ENCODE measurements around the gene RFX3.

The RFX3 gene

DNA sequence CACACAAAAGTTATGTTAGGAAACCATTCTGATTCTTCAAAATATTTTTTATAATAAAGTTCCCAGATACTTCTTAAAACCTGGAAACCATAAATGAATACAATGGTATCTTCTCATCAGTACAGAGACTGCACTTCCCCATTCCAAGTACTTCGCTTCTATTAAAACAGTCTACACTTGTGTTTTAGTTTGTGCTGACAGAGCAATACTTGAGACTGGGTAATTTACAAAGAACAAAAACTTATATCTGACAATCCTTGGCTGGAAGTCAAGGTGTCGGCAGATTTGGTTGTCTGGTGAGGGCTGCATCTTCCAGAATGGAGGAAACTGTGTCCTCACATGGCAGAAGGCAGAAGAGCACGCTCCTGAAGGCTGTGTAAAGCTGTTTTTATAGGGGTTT is 70.1 kb downstream of the RFX3 start:
- no peak for DNase-seq (ENCODE audit: low read depth)
- TF ChIP-seq, protein P1, sequence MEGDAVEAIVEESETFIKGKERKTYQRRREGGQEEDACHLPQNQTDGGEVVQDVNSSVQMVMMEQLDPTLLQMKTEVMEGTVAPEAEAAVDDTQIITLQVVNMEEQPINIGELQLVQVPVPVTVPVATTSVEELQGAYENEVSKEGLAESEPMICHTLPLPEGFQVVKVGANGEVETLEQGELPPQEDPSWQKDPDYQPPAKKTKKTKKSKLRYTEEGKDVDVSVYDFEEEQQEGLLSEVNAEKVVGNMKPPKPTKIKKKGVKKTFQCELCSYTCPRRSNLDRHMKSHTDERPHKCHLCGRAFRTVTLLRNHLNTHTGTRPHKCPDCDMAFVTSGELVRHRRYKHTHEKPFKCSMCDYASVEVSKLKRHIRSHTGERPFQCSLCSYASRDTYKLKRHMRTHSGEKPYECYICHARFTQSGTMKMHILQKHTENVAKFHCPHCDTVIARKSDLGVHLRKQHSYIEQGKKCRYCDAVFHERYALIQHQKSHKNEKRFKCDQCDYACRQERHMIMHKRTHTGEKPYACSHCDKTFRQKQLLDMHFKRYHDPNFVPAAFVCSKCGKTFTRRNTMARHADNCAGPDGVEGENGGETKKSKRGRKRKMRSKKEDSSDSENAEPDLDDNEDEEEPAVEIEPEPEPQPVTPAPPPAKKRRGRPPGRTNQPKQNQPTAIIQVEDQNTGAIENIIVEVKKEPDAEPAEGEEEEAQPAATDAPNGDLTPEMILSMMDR (IDR thresholded peaks at IDR 0.05; ENCODE audit: low read depth, low read length, missing control alignments), result no peak
- H3K4me3 ChIP-seq (ENCODE audit: low read depth, low read length), result no peak overlapping the region

DNA sequence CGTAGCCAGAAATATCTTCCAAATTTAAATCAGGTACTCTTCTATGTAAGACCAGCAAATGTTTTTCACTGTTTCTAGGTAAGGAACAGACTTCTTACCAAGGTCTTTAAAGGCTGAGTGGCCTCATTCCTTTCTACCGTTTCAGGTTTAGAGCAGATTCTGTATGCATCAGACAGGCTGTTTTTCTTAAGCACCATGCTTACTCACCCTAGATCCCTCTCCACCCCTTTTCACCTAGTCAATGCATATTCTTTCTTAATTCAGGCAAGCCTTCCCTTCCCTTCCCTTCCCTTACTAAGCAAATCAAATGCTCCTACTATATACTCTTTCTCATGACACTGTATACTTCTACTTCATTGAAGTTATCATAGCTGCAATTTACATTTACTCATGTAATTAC is 70.7 kb downstream of the RFX3 start:
- no peak for DNase-seq (ENCODE audit: low read depth)
- H3K4me3 ChIP-seq (ENCODE audit: low read depth, low read length), result no peak overlapping the region
- TF ChIP-seq, protein P1 (IDR thresholded peaks at IDR 0.05; ENCODE audit: low read depth, low read length, missing control alignments), result no peak

DNA sequence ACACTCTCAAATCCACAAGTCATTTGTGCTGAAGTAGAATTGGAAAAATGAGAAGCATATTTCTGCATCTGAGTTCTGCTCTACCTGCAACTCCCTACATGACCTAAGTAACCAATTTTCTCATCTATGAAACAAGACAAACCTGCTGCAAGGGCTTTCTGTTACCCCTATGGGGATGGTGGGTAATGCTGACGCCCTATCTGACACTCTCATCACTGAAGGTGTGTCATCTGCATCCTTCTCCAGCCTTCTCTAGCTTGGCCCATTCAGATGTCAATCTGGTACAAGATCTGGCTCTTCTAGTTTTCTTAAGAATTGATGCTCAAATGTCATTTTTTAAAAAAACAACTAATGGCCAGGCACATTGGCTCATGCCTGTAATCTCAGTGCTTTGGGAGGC is 73.8 kb downstream of the RFX3 start:
- TF ChIP-seq, protein P1 (IDR thresholded peaks at IDR 0.05; ENCODE audit: low read depth, low read length, missing control alignments), result no peak
- H3K4me3 ChIP-seq (ENCODE audit: low read depth, low read length), result no peak overlapping the region
- DNase-seq (ENCODE audit: low read depth), result no peak

DNA sequence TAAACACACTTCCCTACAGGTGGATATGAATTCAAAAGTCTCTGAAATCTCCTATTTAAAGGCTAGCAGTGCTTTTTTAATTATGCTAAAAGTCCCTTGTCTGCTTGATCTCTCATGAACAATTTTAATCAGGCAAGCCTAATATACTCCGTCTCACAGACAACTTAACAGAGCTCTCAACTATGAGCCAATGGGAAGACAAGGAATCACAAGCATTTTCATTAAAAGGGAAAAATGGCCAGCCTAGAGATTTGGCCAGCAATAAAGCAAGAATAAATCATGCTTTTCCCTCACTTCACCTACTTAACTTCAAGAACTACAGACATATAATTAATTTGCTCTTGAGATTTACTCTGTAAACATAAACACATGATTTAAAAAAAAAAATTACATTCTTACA is 78.0 kb downstream of the RFX3 start:
- TF ChIP-seq, protein P1 (IDR thresholded peaks at IDR 0.05; ENCODE audit: low read depth, low read length, missing control alignments), result no peak
- DNase-seq (ENCODE audit: low read depth), result no peak
- H3K4me3 ChIP-seq (ENCODE audit: low read depth, low read length), result no peak overlapping the region

DNA sequence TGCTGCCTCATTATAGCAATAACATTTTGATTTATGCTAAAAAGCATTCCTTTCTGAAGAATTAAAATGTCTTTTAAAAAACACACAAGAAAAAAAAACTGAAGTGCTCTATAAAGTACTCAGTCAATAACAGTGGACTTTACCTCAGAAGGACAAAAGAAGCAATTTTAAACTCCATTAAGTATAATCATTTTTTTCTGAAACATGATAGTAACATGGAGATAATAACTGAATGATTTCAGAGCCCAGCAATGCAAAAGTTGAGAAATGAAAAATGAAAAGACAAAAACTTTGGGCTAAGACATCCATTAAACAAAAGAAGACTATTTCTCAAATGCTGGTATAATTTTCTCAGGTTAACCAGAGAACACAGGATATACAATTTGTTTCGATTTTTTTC is 78.7 kb downstream of the RFX3 start:
- no peak overlapping the region for H3K4me3 ChIP-seq (ENCODE audit: low read depth, low read length)
- TF ChIP-seq, protein P1 (IDR thresholded peaks at IDR 0.05; ENCODE audit: low read depth, low read length, missing control alignments), result no peak
- DNase-seq (ENCODE audit: low read depth), result no peak

DNA sequence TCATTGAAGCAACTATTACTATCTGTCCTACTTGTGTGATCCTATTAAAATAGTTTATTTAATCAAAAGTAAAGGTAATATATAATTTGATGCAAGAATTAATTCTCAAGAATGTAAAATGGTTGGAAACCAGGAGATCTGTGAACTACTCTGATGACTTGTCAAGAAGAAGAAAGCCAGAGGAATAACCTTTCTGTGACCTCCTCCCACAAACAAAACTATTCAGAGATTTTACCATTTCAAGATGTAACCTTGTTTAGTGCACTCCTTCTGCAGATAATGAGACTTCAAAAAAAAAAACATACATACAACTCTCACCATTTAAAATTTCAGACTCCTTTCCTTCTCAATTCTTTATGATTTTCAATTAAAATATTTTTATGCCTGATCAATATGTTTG is 79.5 kb downstream of the RFX3 start:
- TF ChIP-seq, protein P1 (IDR thresholded peaks at IDR 0.05; ENCODE audit: low read depth, low read length, missing control alignments), result no peak
- DNase-seq (ENCODE audit: low read depth), result no peak
- H3K4me3 ChIP-seq (ENCODE audit: low read depth, low read length), result no peak overlapping the region

DNA sequence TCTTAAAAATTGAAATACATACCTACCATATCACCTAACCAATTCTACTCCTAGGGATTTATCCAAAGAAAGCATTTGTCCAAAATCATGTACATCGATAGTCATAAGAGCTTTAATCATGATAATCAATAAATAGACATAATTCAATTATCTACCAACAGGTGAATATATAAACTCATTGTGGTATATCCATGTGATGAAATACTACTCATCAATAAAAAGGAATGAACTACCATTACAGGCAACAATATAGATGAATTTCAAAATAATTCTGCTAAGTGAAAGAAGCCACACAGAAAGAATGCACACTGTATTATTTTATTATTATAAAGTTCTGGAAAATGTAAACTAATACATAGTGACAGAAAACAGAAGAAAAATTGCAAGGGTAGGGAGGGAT is 81.8 kb downstream of the RFX3 start:
- TF ChIP-seq, protein P1 (IDR thresholded peaks at IDR 0.05; ENCODE audit: low read depth, low read length, missing control alignments), result no peak
- no peak for DNase-seq (ENCODE audit: low read depth)

More for the DNA sequence above, 81.8 kb downstream of the RFX3 start:
- H3K4me3 ChIP-seq (ENCODE audit: low read depth, low read length), result no peak overlapping the region
